Fibroblast of skin of scalp (primary cell): ENCODE data around the gene LIX1.

Source experiments
- DNase-seq: peaks from one replicate; pipeline ENCODE4 v3.0.0-alpha.2; 2013

The LIX1 gene

GRCh38 chr5:97073420-97073819 lies 69.0 kb downstream of the LIX1 start:
- DNase-seq, result no peak

DNA sequence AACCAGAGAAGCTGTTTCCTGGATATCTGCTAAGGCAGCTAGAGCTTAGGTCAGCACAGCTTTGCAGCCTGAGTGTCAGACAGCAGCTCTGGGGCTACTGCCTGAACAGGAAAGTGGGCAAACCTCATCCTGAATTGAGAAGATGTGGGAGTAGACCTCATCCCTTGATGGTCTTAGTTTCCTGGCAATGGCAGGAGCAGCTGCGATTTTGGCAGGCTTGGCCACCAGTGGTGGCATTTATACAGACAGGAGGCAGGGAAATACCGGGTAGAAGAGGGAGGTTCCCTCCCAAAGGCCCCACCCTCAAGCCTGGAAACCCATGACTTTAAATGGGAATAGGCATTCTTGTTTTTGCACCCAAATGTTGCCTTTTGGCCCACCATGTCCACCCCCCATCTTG lies 69.7 kb downstream of the LIX1 start:
- DNase-seq, result no peak

DNA sequence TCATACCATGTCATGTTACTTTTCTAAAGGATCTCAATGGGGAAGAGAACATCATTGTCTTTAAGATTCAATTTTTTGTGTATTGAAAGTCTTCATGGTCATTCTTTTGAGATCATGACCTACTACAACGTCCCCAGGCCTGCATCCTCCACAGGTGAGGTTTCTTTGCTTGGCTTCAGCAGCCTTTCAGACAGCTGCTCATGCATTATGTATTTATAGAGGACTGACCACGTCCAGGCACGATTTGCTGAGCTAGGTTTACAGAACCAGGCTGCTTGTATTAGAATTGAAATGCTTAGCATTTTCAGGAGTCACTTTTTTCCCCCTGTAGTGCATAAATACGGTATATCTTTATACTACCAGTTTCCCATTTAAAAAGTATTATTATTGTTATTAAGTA lies 70.4 kb downstream of the LIX1 start:
- no peak for DNase-seq

- DNase-seq, result peak; percentile 31
Measured at GRCh38 chr5:97071101-97071500, 71.3 kb downstream of the LIX1 start.

- DNase-seq, result no peak
Measured at GRCh38 chr5:97070234-97070633, 72.2 kb downstream of the LIX1 start.

GRCh38 chr5:97067296-97067850 lies 75.0 kb downstream of the LIX1 start:
- DNase-seq, result no peak

DNA sequence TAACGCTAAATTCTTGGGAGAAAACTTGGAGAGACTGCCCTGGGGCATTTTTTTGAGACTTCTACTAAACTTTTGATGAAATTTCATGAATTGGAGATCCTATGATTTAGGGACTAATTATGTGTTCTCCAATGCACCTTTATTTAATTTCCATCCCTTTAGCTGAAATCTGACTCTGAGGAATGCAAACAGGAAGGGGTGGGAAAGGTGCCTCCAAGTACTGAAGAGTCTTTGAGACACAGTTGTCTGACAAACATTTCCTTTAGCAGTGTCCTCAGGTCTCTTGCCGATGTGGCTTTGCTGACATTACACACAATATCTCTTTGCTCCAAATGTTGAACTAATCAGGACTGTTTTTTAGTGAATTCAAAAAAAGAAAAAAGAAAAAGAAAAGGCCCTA lies 76.9 kb downstream of the LIX1 start:
- DNase-seq, result no peak

DNA sequence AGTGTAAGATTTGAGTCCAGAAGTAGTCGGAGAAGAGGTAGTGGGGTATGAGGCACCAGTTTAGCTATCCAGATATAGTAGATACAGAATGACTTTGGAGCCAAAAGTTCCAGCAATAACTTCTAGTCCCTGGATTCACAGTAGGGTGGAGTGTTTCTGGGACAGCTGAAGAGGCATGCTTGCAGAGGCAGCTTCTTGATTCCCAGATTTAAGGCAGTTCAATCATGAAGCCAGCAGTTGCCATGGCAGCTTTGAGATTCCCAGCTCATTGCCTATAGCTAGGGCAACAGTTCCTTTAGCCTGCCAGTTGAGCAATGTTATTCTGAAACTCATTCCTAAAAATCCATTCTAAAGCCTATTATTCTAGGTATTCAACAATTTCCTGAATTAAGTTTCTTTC lies 79.2 kb downstream of the LIX1 start:
- no peak for DNase-seq

DNA sequence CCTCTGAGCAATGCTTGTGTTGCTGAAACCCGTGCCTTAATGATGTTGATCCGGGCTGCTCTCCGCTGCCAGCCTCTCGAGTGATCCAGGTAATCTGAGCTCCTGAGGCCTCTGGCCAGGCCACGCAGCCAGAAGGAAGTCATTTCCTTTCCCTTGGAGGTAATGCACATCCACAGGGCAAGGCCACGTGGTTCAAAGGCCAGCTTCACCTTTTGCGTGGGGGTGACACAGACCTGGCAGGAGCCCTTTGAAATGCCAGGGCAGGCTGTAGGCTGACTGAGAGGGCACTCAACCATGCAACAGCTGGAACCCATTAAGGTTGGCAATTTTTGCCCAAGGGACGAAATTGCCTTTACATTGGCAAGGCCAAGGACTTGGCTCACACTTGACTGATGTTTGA lies 80.4 kb downstream of the LIX1 start:
- no peak for DNase-seq

DNA sequence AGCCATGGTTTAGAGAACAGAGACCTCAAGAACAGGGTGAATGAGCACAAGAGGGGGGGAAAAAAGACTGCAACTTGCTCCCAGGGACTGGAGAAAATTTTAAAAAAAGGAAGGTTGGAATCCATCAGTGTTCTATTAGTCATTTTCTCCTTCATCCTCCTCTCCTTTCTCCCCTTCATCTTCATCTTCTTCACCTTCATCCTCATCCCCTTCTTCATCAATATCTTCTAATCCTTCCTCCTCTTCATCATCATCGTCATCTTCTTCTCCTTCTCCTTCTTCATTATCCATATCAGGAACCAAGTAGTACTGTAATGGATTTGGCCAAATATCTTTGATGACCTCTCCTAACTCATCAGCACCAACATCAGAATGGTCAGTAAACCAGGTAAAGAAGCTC lies 86.1 kb downstream of the LIX1 start:
- no peak for DNase-seq

- DNase-seq, result no peak
Measured at GRCh38 chr5:97049175-97049574, 93.2 kb downstream of the LIX1 start.

DNA sequence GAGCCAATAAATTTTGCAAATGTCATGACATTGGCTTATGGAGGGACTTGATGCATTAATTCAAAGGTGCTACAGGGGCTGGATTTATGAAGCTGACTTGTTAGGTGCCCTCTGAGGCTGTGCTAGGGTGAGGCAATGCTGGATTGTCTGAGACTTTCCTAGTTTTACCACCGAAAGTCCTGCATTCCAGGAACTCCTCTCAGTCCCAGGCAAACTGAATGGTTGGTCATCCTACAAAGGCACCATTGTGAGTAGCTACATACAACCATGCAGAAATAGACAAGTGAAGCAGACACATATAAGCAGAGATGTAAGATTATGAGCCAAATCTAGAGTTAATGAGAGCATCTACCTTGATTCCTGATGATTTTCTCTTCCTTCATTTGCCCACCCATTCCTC lies 95.3 kb downstream of the LIX1 start:
- no peak for DNase-seq

- peak; percentile 40 for DNase-seq
Measured at GRCh38 chr5:97046270-97046982, 96.0 kb downstream of the LIX1 start.

- no peak for DNase-seq
Measured at GRCh38 chr5:97044052-97044451, 98.4 kb downstream of the LIX1 start.

- no peak for DNase-seq
Measured at GRCh38 chr5:97043511-97043910, 98.9 kb downstream of the LIX1 start.

DNA sequence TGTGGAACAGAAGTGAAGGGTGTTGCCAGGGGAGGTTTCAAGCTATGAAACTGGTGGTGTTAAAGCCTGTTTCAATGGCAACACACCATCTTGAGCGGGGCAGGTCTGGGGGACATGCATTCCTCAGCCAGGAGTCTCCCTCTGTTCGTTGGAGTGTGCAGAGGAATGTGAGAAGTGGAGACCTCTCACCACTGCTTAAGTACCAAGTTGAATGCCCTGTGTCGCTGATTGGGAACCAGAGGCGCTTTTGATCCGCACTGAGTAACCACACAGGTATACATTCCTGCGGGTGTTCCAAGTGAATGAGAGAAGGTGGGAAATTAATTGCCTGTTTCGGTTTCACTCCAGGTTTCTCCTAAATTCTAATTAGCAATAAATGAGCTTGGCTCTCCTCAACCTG lies 99.4 kb downstream of the LIX1 start:
- DNase-seq, result no peak
